ENCODE data around the gene MAB21L1.

MAB21L1 gene

DNA sequence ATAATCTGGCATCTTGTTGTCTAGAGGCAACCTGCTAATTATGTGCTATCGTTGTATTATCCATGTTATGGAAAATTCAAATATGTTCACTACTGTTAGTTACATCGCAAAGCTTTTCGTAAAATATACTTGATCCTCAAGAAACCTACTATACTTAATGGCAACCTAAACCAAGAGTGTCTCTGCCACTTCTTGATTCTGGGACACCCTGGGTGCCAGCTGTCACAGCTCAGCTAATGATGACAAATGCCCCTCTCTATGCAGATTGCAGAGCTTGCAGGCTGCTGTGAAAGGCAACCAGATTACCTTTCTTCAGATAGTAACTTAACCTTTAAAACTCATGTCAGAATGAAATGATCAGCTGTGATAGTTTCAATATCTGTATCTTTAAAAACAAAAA is 8.9 kb upstream of the MAB21L1 start:
- no peak for DNase-seq
- H3K4me1 ChIP-seq (ENCODE audit: low read length), result no peaks in the 10 kb centered on the region
- no peaks in the 10 kb centered on the region for H3K9me3 ChIP-seq (replicated peaks; ENCODE audit: insufficient read depth, low read length)
- no peaks in the 10 kb centered on the region for H3F3A ChIP-seq (ENCODE audit: insufficient read depth, low read length)
- no peaks in the 10 kb centered on the region for H3K9me2 ChIP-seq (replicated peaks; ENCODE audit: insufficient read depth, low read length)
- H3K4me3 ChIP-seq (ENCODE audit: low read length), result no peak overlapping the region
- no peak overlapping the region for H2AFZ ChIP-seq (ENCODE audit: low read length)
- TF ChIP-seq, protein P1, sequence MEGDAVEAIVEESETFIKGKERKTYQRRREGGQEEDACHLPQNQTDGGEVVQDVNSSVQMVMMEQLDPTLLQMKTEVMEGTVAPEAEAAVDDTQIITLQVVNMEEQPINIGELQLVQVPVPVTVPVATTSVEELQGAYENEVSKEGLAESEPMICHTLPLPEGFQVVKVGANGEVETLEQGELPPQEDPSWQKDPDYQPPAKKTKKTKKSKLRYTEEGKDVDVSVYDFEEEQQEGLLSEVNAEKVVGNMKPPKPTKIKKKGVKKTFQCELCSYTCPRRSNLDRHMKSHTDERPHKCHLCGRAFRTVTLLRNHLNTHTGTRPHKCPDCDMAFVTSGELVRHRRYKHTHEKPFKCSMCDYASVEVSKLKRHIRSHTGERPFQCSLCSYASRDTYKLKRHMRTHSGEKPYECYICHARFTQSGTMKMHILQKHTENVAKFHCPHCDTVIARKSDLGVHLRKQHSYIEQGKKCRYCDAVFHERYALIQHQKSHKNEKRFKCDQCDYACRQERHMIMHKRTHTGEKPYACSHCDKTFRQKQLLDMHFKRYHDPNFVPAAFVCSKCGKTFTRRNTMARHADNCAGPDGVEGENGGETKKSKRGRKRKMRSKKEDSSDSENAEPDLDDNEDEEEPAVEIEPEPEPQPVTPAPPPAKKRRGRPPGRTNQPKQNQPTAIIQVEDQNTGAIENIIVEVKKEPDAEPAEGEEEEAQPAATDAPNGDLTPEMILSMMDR (IDR thresholded peaks at IDR 0.05; ENCODE audit: low read length), result no peak
- TF ChIP-seq EZH2 (optimal IDR thresholded peaks at IDR 0.05; ENCODE audit: low read depth, low read length) (no peak), EZH2phosphoT487 (IDR thresholded peaks at IDR 0.05; ENCODE audit: low read length) (no peak)
- no peaks in the 10 kb centered on the region for H4K20me1 ChIP-seq (ENCODE audit: insufficient read depth, low read length)
- H3K36me3 ChIP-seq (replicated peaks; ENCODE audit: insufficient read depth, low read length), result no peaks in the 10 kb centered on the region
- no peaks in the 10 kb centered on the region for H3K79me2 ChIP-seq (ENCODE audit: low read length)
- no peak overlapping the region for H3K4me2 ChIP-seq (ENCODE audit: low read depth, low read length)
- no peak overlapping the region for H3K27ac ChIP-seq (ENCODE audit: low read length)
- no peak overlapping the region for H3K9ac ChIP-seq (ENCODE audit: low read length)
- H3K27me3 ChIP-seq (replicated peaks; ENCODE audit: insufficient read depth, low read length), result no peaks in the 10 kb centered on the region

DNA sequence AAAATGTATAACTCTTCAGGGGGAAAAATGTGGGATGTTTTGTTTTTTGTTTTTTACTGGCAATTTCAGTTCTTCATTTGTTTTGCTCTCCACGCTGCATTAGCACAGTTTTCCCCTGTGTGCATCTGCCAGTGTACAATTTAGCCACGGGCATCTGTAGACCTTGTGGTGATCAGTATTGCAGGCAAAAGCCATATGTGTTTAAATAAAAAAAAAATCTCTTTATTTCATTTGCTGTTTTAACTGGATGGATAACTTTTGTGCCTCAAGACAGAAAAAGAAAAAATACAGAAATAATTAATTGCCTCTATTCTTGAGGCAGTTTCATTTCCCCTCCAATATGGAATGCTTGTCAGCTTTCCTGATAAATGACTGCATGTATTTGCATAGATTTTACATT is 7.9 kb upstream of the MAB21L1 start:
- no peak overlapping the region for H3K4me2 ChIP-seq (ENCODE audit: low read depth, low read length)
- H3F3A ChIP-seq (ENCODE audit: insufficient read depth, low read length), result no peaks in the 10 kb centered on the region
- no peaks in the 10 kb centered on the region for H4K20me1 ChIP-seq (ENCODE audit: insufficient read depth, low read length)
- H2AFZ ChIP-seq (ENCODE audit: low read length), result no peak overlapping the region
- H3K79me2 ChIP-seq (ENCODE audit: low read length), result no peaks in the 10 kb centered on the region
- H3K27me3 ChIP-seq (replicated peaks; ENCODE audit: insufficient read depth, low read length), result no peaks in the 10 kb centered on the region
- no peaks in the 10 kb centered on the region for H3K9me3 ChIP-seq (replicated peaks; ENCODE audit: insufficient read depth, low read length)
- no peak overlapping the region for H3K9ac ChIP-seq (ENCODE audit: low read length)
- DNase-seq, result no peak
- TF ChIP-seq EZH2phosphoT487 (IDR thresholded peaks at IDR 0.05; ENCODE audit: low read length), result no peak
- no peak for TF ChIP-seq EZH2 (optimal IDR thresholded peaks at IDR 0.05; ENCODE audit: low read depth, low read length)
- TF ChIP-seq, protein P1 (IDR thresholded peaks at IDR 0.05; ENCODE audit: low read length), result no peak
- no peaks in the 10 kb centered on the region for H3K9me2 ChIP-seq (replicated peaks; ENCODE audit: insufficient read depth, low read length)
- H3K36me3 ChIP-seq (replicated peaks; ENCODE audit: insufficient read depth, low read length), result no peaks in the 10 kb centered on the region
- no peak overlapping the region for H3K4me3 ChIP-seq (ENCODE audit: low read length)
- no peaks in the 10 kb centered on the region for H3K4me1 ChIP-seq (ENCODE audit: low read length)
- no peak overlapping the region for H3K27ac ChIP-seq (ENCODE audit: low read length)

DNA sequence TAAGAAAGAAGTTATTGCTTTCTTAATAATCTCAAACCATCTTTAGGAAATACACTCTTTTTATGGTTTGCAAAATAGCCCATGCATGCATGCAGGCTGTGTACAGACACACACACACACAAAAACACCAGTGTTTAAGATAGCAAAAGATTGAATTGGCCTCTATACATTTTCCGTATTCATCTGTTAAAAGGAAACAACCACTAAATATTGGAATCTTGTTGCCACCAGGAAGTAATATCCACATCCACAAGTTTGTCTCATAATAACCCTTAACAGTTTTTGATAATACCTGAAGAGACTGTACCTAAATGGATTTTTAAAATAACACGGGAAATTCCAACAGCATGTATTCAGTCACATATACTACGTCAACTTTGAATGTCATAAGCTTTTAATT is 7.3 kb upstream of the MAB21L1 start:
- Histone ChIP-seq H3K4me1 (ENCODE audit: low read length) (no peaks in the 10 kb centered on the region), H3K4me2 (ENCODE audit: low read depth, low read length) (no peak overlapping the region), H3K36me3 (replicated peaks; ENCODE audit: insufficient read depth, low read length) (no peaks in the 10 kb centered on the region), H3K27ac (ENCODE audit: low read length) (no peak overlapping the region), H3F3A (ENCODE audit: insufficient read depth, low read length) (no peaks in the 10 kb centered on the region), H4K20me1 (ENCODE audit: insufficient read depth, low read length) (no peaks in the 10 kb centered on the region), H3K9me2 (replicated peaks; ENCODE audit: insufficient read depth, low read length) (no peaks in the 10 kb centered on the region), H3K4me3 (ENCODE audit: low read length) (no peak overlapping the region), H3K9me3 (replicated peaks; ENCODE audit: insufficient read depth, low read length) (no peaks in the 10 kb centered on the region), H3K79me2 (ENCODE audit: low read length) (no peaks in the 10 kb centered on the region), H3K27me3 (replicated peaks; ENCODE audit: insufficient read depth, low read length) (no peaks in the 10 kb centered on the region), H3K9ac (ENCODE audit: low read length) (no peak overlapping the region), H2AFZ (ENCODE audit: low read length) (no peak overlapping the region)
- DNase-seq, result no peak
- TF ChIP-seq EZH2phosphoT487 (IDR thresholded peaks at IDR 0.05; ENCODE audit: low read length), result no peak

DNA sequence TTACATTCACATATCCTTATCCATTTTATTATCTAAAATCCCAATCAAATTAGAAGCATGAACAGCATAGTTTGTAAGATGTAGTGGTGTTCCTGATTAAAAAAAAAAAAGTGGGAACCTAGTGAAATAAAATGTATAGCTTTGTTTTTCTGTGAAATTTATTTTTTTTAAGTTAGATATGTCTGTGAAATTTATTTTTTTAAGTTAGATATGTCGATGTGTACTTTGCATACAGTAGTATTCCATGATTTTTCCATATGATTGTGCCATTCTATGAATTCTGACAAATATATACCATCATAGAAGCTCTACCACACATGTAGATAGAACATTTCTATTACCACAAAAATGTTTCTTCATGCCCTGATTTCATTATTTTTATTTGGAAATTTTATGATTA is 6.0 kb upstream of the MAB21L1 start:
- Histone ChIP-seq H3K36me3 (replicated peaks; ENCODE audit: insufficient read depth, low read length) (no peaks in the 10 kb centered on the region), H3K9me3 (replicated peaks; ENCODE audit: insufficient read depth, low read length) (no peaks in the 10 kb centered on the region), H4K20me1 (ENCODE audit: insufficient read depth, low read length) (no peaks in the 10 kb centered on the region), H3K27ac (ENCODE audit: low read length) (no peak overlapping the region), H2AFZ (ENCODE audit: low read length) (no peak overlapping the region), H3K79me2 (ENCODE audit: low read length) (no peaks in the 10 kb centered on the region), H3K9me2 (replicated peaks; ENCODE audit: insufficient read depth, low read length) (no peaks in the 10 kb centered on the region), H3K27me3 (replicated peaks; ENCODE audit: insufficient read depth, low read length) (no peaks in the 10 kb centered on the region), H3K4me2 (ENCODE audit: low read depth, low read length) (no peak overlapping the region), H3K4me3 (ENCODE audit: low read length) (no peak overlapping the region), H3F3A (ENCODE audit: insufficient read depth, low read length) (no peaks in the 10 kb centered on the region), H3K9ac (ENCODE audit: low read length) (no peak overlapping the region), H3K4me1 (ENCODE audit: low read length) (no peaks in the 10 kb centered on the region)
- no peak for DNase-seq
- TF ChIP-seq, protein P1 (IDR thresholded peaks at IDR 0.05; ENCODE audit: low read length), result no peak
- TF ChIP-seq EZH2phosphoT487 (IDR thresholded peaks at IDR 0.05; ENCODE audit: low read length), result no peak
- TF ChIP-seq EZH2 (optimal IDR thresholded peaks at IDR 0.05; ENCODE audit: low read depth, low read length), result no peak

All from MM.1S (cell line).